Stimulated activated naive CD8-positive, alpha-beta T cell treated with anti-CD3 and anti-CD28 coated beads, Interleukin-15, Interleukin-2, amounts not matched to agents 100 U/mL and 50 U/mL, for 24 hours (primary cell): ENCODE data around the gene HDAC9.

Experiments used
- ATAC-seq: fragments of 150-1000 bp; cut with Tn5 transposase; one replicate; pipeline ENCODE4 v1.10.0; 2021
- DNase-seq: peaks from one replicate; pipeline ENCODE4 v3.0.0; 2021

HDAC9 gene

DNA sequence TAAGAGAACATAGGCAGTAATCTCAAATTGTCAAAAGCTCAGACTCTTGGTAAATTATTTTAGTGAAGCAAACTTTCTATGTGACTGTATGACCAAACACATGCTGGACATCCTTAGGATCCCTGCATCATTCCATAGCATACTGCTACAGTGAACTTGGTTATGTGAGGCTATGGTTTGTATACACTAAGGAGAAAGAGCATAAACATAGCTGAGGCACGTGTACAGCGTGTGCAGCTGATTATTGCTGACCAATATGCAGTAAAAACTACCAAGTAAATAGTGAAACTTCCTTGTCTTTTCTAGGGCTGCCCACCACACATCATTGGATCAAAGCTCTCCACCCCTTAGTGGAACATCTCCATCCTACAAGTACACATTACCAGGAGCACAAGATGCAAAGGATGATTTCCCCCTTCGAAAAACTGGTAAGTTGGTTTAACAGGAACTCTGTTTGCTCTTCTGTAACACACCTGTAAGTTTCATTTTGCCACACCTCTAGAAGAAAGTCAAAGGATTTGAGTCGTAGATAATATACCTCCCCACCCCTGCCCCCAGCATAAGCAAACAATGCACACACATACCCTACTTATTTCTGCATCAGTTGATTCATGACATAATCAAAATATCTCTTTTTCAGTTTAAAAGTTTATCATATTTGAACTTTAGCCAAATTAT lies 98.2 kb downstream of the HDAC9 start:
- ATAC-seq (no peak), DNase-seq (no peak)

DNA sequence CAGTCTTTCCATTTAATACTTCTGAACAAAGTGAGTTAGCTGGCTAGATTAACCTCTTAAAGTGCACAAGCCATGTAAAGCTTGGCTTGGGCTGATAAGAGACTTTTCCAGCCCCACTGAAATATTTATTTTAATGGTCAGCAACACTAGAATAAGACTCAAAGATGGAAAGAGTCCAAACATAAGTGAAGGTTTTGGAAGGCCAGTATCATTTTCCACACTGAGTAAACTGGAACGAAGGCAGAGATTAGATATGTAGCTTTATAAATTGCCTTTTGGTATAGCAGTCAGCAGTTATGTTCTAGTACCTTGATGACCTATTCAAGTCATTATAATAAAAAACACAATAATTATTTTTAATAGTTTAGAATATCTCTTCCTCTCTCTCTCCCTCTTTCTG lies 102.2 kb downstream of the HDAC9 start:
- ATAC-seq (no peak), DNase-seq (no peak)

DNA sequence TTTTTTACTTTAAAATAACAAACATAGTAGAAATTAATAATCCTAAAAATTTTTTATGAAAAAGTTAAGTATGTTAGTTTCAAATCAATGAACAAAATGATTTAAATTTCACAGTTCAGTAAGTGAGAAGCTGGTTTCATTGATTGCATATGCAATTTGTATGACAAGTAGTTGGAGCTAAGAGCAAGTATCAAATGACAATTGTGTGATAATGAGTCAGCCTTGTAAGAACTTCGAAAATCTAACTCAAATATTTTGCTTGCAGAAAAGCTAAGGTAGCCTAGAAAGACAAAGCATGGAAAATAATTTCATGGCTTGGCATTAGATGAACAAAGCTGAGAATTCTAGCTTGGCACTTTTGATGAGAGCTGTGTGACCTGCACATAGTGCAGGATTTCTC lies 111.5 kb downstream of the HDAC9 start:
- no peak for ATAC-seq
- no peak for DNase-seq

DNA sequence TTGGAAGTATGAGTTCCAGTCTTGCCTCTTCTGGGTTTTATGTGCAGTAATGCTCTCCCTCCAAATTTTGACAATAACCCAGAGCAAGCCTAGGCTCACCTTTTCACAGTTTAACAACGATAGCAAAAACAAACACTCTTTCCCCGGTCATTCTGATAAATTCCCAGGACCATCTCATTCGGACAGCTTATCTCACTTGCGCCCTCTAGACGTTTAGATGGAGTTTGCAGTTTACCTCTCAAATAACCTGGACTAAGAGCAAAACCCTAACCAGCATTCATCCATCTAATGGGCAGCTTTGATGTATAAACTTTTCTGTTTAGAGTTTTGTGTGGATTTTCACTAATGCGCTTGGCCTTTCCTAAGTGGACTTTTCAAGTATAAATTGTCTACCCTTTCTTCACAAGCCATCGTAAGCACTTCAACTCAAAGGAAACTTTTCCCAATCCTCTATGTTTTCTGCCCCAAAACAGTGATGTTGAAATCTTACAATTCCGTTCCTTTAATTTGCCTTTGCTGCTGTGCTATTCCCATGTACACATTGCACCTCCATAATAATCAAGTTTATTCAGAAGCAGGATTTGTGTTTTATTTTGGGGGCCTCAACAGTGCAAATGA lies 114.9 kb downstream of the HDAC9 start:
- no peak for DNase-seq

DNA sequence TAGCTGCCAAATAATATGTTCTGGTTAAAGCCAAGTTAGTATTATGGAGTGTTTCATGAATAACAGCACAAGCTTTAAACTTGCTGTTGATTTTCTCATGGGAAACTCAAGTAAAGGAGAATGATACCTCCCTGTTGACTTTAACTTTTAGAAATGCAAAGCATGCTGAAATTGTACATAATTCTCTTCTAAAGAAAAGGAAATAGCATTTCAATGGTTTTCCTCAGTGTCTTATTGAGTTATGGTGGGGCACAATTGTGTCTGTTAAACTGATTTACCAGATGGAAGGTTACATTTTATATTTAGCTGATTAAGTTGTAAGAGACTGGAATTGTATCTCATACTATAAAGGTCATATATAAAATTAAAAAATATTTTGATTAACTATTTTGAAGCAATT lies 119.3 kb downstream of the HDAC9 start:
- DNase-seq (no peak), ATAC-seq (no peak)

More for the DNA sequence above, 114.9 kb downstream of the HDAC9 start:
- no peak for ATAC-seq

DNA sequence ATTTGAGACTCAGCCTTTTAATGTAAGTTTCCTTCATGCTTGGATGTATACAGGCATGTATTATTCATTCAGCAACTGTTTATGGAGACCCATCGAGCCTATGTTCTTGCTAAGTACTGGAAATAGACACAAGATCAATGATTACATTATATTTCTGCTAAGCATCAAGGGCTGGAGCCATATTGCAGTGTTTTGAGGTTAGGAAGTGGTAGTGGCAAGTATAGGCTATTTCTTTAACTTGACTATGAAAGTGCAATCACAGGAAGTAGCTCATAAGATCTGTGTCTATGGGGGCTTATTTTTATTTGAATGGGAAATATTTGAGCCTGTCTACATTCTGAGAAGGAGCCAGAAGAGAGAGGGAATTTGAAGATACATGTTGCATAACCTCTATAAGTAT lies 123.8 kb downstream of the HDAC9 start:
- DNase-seq = no peak
- ATAC-seq = no peak

DNA sequence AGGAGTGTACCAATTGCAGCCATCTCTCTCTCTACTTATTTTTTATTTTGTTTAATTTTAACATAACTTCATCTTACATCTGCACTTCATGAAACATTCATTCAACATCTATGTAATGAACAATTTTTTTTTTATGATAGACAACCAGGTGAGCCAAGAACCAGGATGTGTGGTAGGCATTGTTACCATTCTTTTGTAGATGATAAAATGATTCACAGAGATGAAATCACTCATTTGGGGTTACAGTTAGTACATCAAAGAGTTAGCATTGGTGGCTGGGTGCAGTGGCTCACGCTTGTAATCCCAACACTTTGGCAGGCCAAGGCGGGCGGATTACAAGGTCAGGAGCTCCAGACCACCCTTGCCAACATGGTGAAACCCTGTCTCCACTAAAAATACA lies 127.8 kb downstream of the HDAC9 start:
- ATAC-seq (no peak), DNase-seq (no peak)

DNA sequence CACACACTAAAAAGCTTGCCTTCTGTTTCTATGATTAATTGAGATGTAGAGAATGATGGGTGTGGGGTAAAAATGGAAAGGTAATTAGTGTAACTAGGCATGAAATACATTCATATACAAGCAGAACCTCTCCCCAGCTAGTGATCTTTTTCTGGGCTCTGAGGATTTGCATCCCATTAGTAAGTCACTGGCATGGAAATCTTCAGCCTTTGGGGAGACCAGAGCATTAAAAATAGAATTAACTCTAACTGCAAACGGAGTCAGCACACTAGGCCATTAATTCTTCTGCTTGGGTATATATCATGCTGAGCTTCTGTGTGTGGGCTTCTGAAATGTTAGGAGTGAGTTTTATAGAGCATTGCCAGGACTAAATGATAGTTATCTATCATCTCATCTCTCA lies 128.9 kb downstream of the HDAC9 start:
- DNase-seq (no peak), ATAC-seq (no peak)

DNA sequence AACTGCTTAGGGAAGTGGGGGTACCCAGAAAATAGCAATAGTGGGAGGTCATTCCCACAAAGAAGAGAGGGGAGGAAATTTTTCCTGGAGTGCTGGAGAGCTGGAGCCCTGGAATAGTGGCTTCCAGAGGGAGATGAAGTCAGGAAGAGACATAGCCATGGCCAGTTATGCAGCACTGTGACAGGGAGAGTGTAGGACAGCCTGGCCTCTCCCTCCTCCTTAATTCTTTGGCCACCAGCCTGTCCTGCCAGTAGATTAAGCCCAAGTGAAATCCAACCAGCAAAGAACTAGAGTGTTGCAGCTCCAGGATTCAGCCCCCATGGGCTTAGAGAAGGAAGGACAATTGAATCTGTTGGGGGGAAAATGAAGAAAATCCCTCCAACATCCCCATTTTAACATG lies 130.5 kb downstream of the HDAC9 start:
- DNase-seq = no peak
- no peak for ATAC-seq

DNA sequence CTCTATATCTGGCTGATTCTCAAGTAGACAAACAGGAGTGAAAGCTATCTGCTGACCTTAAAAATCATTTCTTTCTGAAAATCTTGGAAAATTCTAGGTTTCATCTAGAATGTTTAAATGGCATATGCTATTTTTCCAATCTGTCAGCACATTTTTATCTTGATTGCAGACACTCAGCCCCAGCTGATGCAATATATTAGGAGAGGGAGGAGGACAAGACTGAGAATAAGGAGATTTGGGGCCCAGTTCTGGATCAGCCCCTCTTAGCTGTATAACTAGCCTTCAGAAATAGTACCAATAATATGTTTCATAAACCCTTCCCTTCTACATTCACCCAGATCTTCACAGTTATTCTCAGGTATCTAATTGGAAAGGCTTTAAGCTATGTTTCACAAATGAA lies 131.2 kb downstream of the HDAC9 start:
- DNase-seq = no peak
- ATAC-seq = no peak

DNA sequence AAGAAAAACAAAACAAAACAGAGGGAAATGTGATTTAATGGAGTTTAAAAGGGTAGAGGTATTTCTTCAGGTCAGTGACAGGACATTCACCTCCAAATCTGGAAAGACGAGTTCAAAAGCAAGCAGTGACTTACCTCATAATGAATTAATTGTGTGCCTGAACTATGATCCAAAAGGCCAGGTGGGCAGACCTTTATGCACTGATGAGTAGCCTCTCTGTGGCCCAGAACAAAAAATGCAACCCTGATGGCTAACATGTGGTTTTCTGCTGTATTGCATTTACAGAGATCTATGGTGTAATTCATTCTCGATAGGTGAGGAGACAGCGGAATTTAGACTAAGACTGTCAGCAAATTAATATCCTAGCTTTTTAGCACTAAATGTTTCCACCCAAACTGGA lies 142.0 kb downstream of the HDAC9 start:
- ATAC-seq = no peak
- DNase-seq = no peak

DNA sequence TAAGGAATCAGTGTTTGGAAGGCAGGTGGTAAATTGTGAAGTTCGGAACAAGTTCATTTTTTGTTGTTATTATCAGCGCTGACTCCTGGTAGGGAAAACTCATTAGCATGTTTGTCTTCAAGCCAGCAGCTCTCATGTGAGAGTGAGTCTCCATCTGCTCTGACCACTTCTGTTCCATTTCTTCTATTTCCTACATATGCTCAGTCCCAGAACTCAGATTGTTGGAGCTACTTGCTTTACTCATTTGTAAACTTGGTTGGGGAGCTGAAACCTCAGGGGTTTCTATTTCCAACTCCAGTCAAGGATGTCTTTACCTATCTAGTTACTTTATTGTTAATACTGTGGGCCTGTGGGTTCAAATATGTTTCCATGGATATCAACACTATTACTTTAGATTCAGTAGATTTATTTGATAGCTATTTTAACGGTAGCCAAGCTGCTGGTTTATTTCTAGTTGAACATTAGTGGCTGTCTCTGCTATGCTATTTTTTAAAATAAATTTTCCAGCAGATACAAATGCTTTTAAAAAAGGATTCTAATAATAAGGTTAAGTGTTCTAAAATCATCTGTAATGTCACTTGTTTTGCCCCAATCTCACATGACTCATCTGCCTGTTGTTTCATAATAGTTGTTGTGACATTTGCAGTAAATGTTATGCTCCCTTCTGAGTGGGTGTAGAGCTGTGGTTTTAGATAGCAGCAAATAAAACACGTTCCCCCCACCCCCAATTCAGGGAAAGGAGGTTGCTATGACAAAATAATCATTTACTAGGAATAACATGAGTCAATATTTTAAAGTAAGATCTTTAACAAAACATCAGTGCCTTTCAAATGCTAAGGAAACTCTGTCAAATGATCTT lies 143.3 kb downstream of the HDAC9 start:
- DNase-seq (no peak), ATAC-seq (peak; percentile 63)

DNA sequence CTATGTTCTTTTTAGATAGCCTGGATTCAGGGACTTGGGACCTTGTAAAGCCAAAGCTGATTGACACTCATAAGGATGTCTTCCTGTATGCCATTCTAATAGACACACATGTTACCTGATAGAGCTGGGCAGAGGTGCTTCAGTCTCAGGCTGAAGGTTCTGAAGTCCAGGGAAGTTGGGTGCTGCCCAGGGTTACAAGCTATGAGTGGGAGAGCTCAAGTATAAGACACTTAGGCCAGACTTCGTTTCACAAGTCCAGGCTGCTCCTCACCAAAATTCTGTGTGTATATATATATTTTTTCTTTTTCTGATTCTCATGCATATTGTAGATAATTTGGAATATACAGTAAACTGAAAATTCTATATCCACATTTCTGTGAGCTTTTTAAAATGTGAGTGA lies 144.2 kb downstream of the HDAC9 start:
- ATAC-seq = no peak

DNA sequence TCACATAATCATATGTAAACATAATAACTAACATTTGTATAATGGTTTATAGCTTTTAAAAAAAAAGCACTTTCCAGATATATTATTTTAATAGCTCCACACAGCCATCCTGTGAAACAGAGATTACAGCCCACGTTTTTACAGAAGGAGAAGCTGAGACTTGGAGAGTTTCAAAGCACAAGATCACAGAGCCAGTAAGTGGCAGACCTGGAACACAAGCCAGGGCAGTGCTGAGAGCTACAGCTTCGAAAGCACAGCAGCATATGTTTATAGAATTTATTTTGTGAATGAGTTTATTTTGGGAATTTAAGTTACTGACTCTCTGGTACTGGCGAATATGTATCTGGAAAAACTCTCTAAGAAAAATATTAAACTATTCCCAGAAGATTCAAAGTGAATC lies 149.4 kb downstream of the HDAC9 start:
- DNase-seq = no peak
- no peak for ATAC-seq

More for the DNA sequence above, 144.2 kb downstream of the HDAC9 start:
- DNase-seq = no peak

DNA sequence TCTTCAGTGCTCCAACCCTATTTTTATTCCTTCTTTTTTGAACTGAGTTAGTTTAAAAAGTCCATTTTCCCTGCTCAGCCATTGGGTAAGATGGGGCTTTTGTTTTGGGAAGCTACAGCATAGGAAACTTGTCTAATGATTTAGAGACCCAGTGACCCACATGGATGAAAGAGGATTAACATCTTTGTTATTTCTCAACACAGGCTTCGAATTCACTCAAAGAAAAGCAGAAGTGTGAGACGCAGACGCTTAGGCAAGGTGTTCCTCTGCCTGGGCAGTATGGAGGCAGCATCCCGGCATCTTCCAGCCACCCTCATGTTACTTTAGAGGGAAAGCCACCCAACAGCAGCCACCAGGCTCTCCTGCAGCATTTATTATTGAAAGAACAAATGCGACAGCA lies 152.0 kb downstream of the HDAC9 start:
- no peak for ATAC-seq

DNA sequence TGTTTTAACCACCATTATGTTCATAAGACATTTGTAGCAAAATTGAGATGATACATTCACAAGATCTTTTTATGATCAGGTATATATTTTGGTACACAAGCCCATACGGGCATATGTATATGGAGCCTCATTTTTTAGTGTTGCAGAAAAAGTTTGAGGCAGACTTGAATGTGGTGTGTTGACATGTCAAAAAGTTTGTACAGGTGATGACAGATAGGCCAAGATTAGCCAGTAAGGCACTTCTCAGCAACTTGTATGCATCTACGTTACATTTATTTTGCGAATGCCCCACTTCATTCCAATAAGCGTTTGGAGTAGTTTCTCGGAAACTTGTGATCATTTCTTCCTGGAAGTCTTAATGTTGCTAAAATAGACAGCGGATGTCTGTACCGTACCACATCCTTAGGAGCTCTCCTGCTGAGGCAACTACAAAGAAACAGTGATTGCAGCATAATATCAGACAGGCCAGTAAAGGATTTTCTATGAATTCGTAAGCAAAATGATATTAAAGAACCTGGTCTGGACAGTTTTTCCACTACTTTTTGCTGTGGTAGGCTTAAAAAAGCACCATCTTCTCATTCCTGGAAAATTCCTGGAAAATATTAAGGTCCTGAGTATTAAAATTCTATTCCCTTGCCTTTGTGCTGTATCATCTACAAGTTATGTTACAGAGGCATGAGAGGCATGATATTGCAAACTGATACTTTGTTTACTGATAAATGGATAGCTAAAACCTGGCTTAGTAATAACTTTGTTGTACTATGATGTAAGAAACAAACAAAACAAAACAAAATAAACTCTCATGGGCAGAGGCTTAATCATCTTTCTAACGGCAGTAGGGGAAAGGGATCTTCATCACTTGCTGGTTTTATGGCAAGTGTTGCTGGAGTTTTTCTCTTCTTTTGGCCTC lies 153.6 kb downstream of the HDAC9 start:
- no peak for DNase-seq
- ATAC-seq = no peak

More for the DNA sequence above, 152.0 kb downstream of the HDAC9 start:
- no peak for DNase-seq

DNA sequence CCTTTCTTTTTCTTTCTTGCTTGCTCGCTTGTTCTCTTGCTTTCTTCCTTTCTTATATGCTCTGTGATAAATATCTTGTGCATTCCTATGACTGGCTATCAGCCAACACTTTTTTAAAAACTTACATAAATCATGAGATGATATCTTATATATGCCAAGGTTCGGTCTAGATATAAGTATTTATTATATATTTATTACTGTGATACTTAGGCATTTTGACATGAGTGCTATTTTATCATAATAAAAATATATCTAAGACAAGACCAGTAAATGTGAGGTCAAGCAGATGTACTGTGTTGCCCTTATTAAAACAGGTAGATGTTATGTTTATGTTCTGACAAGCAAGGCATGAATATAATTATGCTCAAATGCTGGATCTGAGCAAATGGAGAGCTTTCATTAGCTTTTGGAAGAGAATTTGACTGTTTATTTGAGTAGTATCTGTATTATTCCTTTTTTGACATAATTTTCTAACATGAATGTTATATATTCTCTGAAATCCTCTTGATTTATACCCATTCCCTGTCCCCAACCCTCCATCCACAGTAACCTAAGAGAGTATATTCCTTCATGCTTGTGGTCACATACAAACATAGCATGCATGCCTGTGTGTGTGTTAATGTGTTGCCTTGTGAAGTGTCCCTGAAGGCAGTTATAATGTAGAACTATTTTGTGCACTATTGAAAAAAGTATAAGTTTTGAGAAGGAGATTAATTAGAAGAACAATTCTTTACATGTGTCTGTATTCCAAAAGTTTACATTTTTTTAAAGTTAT lies 158.0 kb downstream of the HDAC9 start:
- no peak for ATAC-seq
- DNase-seq = no peak

DNA sequence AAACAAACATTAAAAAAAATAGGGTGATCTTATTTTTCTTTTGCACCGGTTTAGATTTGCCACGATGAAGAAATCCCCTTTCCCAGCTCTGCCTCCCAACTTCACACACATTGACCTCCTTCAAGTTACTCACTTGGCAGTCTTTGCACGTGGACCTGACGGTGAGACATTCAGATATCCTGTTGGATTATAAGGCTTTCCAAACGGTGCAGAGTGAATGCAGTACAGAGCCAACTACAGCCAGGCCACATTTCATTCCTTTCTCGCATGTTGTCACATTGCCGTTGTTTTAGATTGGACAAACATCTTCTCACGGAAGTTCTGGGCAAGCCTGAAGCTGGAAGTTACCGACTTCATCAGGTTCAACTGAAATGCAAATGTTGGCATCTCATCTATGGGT lies 159.2 kb downstream of the HDAC9 start:
- no peak for DNase-seq
- no peak for ATAC-seq

DNA sequence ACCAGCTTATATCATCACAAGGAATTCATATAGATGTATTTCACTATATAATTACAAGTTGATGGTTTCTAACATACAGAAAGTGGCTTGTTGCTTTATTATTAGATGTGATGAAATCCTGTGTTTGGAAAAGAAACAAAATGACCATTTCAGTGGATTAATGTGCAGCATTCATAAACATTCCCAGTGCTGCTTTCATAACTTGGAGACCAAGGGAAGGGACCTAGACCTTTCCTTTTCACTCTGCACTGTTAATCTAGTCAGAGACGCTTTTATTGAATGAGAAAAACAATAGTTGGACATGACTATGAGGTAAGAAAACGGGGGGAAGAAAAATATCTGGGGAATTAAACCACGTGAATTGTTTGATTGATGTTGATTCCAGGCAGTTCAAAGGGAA lies 160.0 kb downstream of the HDAC9 start:
- DNase-seq (no peak), ATAC-seq (no peak)

DNA sequence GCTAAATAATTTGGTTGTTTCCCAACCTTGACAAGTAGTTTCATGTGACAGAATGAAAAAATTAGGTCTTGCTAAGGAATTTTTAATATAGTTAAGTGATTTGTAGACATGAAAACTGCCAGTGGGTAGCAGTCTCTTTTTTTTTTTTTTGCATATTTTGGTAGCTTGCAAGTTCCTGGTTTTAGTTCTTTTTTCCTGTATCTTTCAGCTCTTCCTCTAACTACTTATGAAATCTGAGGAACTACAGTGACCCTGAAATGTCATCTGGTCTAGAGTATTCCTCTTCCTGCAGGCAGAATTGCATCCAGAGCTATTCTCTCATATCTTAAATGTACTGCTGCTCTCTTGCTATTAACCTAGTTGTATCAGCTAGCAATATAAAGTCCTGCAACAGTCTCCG lies 160.4 kb downstream of the HDAC9 start:
- DNase-seq (no peak), ATAC-seq (no peak)

DNA sequence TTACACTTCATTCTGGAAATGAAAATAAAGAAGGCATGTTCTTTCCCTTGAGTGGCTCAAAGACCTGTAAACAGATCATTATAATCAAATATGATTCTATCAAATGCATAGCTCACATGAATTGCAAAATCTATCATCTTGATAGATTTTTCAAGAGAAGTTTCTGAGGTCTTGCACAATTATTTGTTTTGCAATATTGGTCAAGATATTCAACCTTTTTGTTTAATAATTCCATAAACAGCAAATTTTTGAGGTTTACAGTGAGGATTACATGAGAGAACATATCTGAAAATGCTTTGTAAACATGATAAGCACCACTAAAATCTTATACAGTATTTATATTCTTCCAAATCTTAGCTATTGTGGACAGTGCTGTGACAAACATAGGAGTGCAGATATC lies 160.8 kb downstream of the HDAC9 start:
- ATAC-seq = no peak
- no peak for DNase-seq

DNA sequence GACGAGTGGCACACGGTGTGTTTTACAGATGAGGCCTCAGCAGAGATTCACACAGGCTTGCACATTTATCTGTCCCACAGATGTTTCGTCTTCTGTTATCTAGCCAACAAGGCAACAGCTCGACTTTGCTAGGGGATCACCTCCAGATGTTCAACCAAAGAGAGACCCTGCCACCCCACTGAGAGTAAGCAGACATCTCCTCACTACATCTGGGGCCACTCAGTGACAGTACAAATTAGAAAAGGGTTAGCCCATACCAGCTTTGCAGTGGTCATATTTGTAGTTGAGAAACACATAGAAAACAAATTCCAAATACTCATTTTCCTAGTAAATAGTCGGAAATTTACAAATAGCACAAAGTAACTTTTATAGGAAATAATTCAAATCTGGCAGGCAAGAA lies 164.2 kb downstream of the HDAC9 start:
- DNase-seq (no peak), ATAC-seq (no peak)
